ENCODE results near the gene RBM11.

- TF ChIP-seq CTCF (IDR thresholded peaks at IDR 0.05; ENCODE audit: insufficient read depth, low read length) = peak; percentile 17
- TF ChIP-seq POLR2AphosphoS5 (IDR thresholded peaks at IDR 0.05; ENCODE audit: low read depth) = no peak
- no peak for TF ChIP-seq REST (IDR thresholded peaks at IDR 0.05; ENCODE audit: insufficient replicate concordance, low read depth)
- no peak for TF ChIP-seq SPI1 (IDR thresholded peaks at IDR 0.05; ENCODE audit: borderline replicate concordance, low read depth)
These were observed 43.8 kb downstream of the RBM11 start for GRCh38 chr21:14259747-14260146.

All from HL-60 (cell line).